Measurements from ENCODE around the gene ERN1.

DNA sequence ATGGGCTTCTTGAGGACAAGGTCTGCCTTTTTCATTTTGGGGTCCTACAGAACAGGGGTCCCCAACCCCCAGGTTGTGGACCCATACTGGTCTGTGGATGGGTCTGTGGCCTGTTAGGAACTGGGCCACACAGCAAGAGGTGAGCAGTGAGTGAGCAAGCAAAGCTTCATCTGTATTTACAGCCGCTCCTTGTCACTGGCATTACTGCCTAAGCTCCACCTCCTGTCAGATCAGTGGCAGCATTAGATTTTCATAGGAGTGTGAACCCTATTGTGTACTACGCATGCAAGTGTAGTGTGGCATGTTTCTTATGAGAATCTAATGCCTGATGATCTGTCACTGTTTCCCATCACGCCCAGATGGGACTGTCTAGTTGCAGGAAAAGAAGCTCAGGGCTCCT lies 33.9 kb downstream of the ERN1 start:
- TF ChIP-seq KLF10 (tag by site-specific recombination; IDR thresholded peaks at IDR 0.05) (no peak), CTCF (tag by site-specific recombination; IDR thresholded peaks at IDR 0.05) (no peak), ZNF239 (tag by site-specific recombination; IDR thresholded peaks at IDR 0.05) (no peak), ZBTB21 (tag by site-specific recombination; IDR thresholded peaks at IDR 0.05) (no peak), ZNF501 (tag by site-specific recombination; IDR thresholded peaks at IDR 0.05) (no peak), GLI4 (tag by site-specific recombination; IDR thresholded peaks at IDR 0.05) (no peak), PBX3 (CRISPR knock-in tag; IDR thresholded peaks at IDR 0.05) (no peak)
- TF ChIP-seq, protein P1, sequence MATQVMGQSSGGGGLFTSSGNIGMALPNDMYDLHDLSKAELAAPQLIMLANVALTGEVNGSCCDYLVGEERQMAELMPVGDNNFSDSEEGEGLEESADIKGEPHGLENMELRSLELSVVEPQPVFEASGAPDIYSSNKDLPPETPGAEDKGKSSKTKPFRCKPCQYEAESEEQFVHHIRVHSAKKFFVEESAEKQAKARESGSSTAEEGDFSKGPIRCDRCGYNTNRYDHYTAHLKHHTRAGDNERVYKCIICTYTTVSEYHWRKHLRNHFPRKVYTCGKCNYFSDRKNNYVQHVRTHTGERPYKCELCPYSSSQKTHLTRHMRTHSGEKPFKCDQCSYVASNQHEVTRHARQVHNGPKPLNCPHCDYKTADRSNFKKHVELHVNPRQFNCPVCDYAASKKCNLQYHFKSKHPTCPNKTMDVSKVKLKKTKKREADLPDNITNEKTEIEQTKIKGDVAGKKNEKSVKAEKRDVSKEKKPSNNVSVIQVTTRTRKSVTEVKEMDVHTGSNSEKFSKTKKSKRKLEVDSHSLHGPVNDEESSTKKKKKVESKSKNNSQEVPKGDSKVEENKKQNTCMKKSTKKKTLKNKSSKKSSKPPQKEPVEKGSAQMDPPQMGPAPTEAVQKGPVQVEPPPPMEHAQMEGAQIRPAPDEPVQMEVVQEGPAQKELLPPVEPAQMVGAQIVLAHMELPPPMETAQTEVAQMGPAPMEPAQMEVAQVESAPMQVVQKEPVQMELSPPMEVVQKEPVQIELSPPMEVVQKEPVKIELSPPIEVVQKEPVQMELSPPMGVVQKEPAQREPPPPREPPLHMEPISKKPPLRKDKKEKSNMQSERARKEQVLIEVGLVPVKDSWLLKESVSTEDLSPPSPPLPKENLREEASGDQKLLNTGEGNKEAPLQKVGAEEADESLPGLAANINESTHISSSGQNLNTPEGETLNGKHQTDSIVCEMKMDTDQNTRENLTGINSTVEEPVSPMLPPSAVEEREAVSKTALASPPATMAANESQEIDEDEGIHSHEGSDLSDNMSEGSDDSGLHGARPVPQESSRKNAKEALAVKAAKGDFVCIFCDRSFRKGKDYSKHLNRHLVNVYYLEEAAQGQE (tag by site-specific recombination; IDR thresholded peaks at IDR 0.05), result no peak

All from HEK293 (cell line).